Osteocyte (in vitro differentiated cells): Measurements from ENCODE around the gene TRAF3IP1. TPM values are rescaled to one million over a fixed set of nuclear protein-coding genes. Genes with fewer than 3 reads are reported as not detected.

Source experiments
- DNase-seq: peaks from one replicate; pipeline ENCODE4 v3.0.0; 2021; ENCODE audit warnings: mixed read lengths; ENCODE audit not compliant: unreplicated experiment; ENCODE audit errors: extremely low spot score
- H3K27ac Mint-ChIP-seq: one replicate; pipeline ENCODE4 v1.8.0; 2021; ENCODE audit warnings: mild to moderate bottlenecking, mixed read lengths; ENCODE audit not compliant: unreplicated experiment
- H3K27me3 Mint-ChIP-seq: one replicate; pipeline ENCODE4 v1.8.0; 2021; ENCODE audit warnings: mixed read lengths; ENCODE audit not compliant: unreplicated experiment
- H3K36me3 Mint-ChIP-seq: one replicate; pipeline ENCODE4 v1.8.0; 2021; ENCODE audit warnings: mixed read lengths; ENCODE audit not compliant: unreplicated experiment
- H3K4me1 Mint-ChIP-seq: one replicate; pipeline ENCODE4 v1.8.0; 2021; ENCODE audit warnings: mixed read lengths; ENCODE audit not compliant: unreplicated experiment
- H3K4me3 Mint-ChIP-seq: one replicate; pipeline ENCODE4 v1.8.0; 2021; ENCODE audit warnings: mild to moderate bottlenecking, moderate library complexity, mixed read lengths; ENCODE audit not compliant: unreplicated experiment
- H3K9me3 Mint-ChIP-seq: one replicate; pipeline ENCODE4 v1.8.0; 2021; ENCODE audit warnings: mixed read lengths; ENCODE audit not compliant: unreplicated experiment
- total RNA-seq: library from RNA; stranded (reverse); gene quantifications from 2 replicates; pipeline ENCODE4 v1.2.1, GENCODE V29; 2021
- TF ChIP-seq, protein P1 (sequence below): fragments of 200-600 bp; sonication (generic); IDR thresholded peaks from 2 replicates; pipeline ENCODE4 v1.5.0; 2021; ENCODE audit warnings: antibody characterized with exemption, mild to moderate bottlenecking, moderate library complexity

Gene TRAF3IP1
- total RNA-seq, 1 donor from 2014 or later = 19.4 TPM

GRCh38 chr2:238444242-238444641 is 123.9 kb downstream of the TRAF3IP1 start:
- no peak overlapping the region for H3K4me3 Mint-ChIP-seq
- H3K9me3 Mint-ChIP-seq = no peaks in the 10 kb centered on the region
- peaks cover 41% of the 10 kb centered on the region for H3K36me3 Mint-ChIP-seq
- H3K4me1 Mint-ChIP-seq = peaks cover 20% of the 10 kb centered on the region
- TF ChIP-seq, protein P1, sequence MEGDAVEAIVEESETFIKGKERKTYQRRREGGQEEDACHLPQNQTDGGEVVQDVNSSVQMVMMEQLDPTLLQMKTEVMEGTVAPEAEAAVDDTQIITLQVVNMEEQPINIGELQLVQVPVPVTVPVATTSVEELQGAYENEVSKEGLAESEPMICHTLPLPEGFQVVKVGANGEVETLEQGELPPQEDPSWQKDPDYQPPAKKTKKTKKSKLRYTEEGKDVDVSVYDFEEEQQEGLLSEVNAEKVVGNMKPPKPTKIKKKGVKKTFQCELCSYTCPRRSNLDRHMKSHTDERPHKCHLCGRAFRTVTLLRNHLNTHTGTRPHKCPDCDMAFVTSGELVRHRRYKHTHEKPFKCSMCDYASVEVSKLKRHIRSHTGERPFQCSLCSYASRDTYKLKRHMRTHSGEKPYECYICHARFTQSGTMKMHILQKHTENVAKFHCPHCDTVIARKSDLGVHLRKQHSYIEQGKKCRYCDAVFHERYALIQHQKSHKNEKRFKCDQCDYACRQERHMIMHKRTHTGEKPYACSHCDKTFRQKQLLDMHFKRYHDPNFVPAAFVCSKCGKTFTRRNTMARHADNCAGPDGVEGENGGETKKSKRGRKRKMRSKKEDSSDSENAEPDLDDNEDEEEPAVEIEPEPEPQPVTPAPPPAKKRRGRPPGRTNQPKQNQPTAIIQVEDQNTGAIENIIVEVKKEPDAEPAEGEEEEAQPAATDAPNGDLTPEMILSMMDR = no peak
- peak; percentile 54 for DNase-seq
- no peaks in the 10 kb centered on the region for H3K27me3 Mint-ChIP-seq
- H3K27ac Mint-ChIP-seq = no peak overlapping the region

DNA sequence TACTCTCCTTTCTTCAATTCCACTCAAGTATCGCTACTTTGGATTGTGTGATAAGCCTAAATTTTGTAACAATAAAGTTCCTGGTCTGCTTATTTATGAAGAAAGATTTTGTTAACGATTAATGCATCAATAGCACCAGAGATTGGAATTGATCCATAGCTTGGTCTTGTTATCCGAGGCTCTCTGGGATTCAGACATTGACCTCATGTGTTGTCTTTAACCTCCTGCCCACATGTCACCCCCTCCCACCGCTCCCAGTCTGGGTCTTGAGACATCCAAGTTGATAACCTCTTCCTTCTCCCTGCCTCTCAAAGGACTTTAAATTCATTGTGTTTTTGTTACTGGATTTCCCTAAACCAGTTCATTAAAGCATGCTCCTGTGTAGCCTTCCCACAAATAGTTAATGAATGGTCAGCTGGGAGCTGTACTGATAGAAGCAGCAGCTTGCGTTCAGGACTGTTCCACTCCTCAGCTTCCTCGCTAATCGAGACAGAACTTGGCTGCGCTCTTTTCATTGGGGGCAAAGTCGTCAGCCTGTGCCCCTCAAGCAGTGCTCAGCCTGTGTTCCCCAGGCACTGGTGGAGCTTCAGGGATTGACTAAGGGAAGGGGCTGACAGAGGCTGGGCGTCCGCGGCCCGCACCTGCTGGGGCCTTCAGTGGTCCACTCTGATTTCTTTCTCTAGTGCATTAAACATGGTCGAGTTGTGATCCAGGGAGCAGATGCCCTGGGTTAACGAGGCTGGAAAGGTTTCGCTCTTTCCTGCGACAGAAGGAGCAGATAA is 125.3 kb downstream of the TRAF3IP1 start:
- peak; percentile 76 for DNase-seq
- no peaks in the 10 kb centered on the region for H3K9me3 Mint-ChIP-seq
- peaks cover 15% of the 10 kb centered on the region for H3K4me1 Mint-ChIP-seq
- no peak overlapping the region for H3K4me3 Mint-ChIP-seq
- TF ChIP-seq, protein P1 = no peak
- peaks cover 51% of the 10 kb centered on the region for H3K36me3 Mint-ChIP-seq
- no peak overlapping the region for H3K27ac Mint-ChIP-seq
- no peaks in the 10 kb centered on the region for H3K27me3 Mint-ChIP-seq

- Mint-ChIP-seq H3K36me3 (peaks cover 50% of the 10 kb centered on the region), H3K27me3 (no peaks in the 10 kb centered on the region), H3K27ac (no peak overlapping the region), H3K9me3 (no peaks in the 10 kb centered on the region), H3K4me3 (no peak overlapping the region), H3K4me1 (peaks cover 13% of the 10 kb centered on the region)
- DNase-seq = peak; percentile 68
- TF ChIP-seq, protein P1 = no peak
Observed at GRCh38 chr2:238446371-238446770, 126.1 kb downstream of the TRAF3IP1 start.

- Mint-ChIP-seq H3K27ac (peak overlapping the region; percentile 23), H3K27me3 (no peaks in the 10 kb centered on the region), H3K36me3 (peaks cover 58% of the 10 kb centered on the region), H3K4me1 (peaks cover 8% of the 10 kb centered on the region), H3K4me3 (no peak overlapping the region), H3K9me3 (no peaks in the 10 kb centered on the region)
- TF ChIP-seq, protein P1 = no peak
- DNase-seq = peak; percentile 77
Observed at GRCh38 chr2:238448031-238448955, 128.0 kb downstream of the TRAF3IP1 start.

DNA sequence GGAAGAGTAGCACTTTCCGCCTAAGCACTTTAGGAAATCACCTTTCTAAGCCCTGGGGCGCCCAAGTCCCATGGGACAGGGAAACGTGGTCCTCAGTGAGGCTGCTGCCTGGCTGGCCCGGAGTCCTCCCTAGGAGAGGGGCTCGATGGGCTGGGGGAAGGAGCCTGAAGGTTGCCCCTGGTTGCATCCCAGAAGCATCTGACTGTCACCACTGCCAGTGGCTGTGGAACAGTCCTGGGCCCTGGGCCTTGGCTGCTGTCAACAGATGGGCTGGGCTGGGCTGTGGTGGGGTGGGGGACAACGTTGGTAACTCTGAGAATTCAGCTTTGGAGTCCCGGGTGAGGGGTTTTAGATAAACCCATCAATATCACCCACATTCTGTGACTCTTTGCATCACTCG is 128.9 kb downstream of the TRAF3IP1 start:
- H3K27ac Mint-ChIP-seq = no peak overlapping the region
- peak; percentile 83 for DNase-seq
- peaks cover 58% of the 10 kb centered on the region for H3K36me3 Mint-ChIP-seq
- peaks cover 8% of the 10 kb centered on the region for H3K4me1 Mint-ChIP-seq
- H3K4me3 Mint-ChIP-seq = no peak overlapping the region
- TF ChIP-seq, protein P1 = no peak
- no peaks in the 10 kb centered on the region for H3K9me3 Mint-ChIP-seq
- no peaks in the 10 kb centered on the region for H3K27me3 Mint-ChIP-seq
